Peyer's patch (tissue), 4 donors: ENCODE measurements around the gene DLX3.

Source experiments
- CTCF ChIP-seq, 6 experiments: fragments of 450-650 bp in 4 of 6; fragments of 200-600 bp in 2 of 6; sonication (generic) in 1 of 6; IDR thresholded peaks; one replicate each; pipeline ENCODE4 v1.5.1; 2017 to 2019; ENCODE audit warnings: antibody characterized with exemption in 6 of 6, mild to moderate bottlenecking in 3 of 6, moderate library complexity in 1 of 6
- POLR2A ChIP-seq, 2 donors: fragments of 450-650 bp; IDR thresholded peaks; one replicate each; pipeline ENCODE4 v1.5.1; 2017; ENCODE audit warnings: antibody characterized with exemption in 2 of 2, mild to moderate bottlenecking in 2 of 2, moderate library complexity in 2 of 2

DNA sequence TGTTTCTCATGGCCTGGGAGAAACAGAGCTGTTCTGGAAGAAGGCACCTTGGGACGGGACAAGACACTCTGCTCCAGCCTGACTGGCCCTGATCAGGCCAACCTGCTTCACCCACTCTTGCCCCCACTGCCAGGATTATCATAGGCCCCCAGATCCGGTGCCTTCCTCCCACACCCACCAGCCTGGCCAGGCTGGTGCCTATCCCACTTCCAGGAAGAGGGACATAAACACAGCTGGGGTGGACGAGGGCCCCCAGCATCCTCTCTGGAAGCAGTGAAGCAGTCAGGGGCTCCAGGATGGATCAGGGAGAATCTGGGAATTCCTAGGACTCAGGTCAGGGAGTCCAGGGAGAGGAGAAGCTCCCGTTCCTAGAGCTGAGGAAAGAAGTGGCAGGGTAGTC, 44.0 kb upstream of the DLX3 start:
- no peak for TF ChIP-seq POLR2A (IDR thresholded peaks at IDR 0.05)
- no peak for TF ChIP-seq CTCF (IDR thresholded peaks at IDR 0.05)
